GM12801 (cell line): Measurements from ENCODE around the gene LYPD3.

Experiments
- TF ChIP-seq, protein P1 (sequence below): IDR thresholded peaks from one replicate; pipeline ENCODE4 v1.5.1; 2011; ENCODE audit warnings: control low read depth; ENCODE audit not compliant: insufficient read length; ENCODE audit errors: extremely low read depth

The LYPD3 gene

DNA sequence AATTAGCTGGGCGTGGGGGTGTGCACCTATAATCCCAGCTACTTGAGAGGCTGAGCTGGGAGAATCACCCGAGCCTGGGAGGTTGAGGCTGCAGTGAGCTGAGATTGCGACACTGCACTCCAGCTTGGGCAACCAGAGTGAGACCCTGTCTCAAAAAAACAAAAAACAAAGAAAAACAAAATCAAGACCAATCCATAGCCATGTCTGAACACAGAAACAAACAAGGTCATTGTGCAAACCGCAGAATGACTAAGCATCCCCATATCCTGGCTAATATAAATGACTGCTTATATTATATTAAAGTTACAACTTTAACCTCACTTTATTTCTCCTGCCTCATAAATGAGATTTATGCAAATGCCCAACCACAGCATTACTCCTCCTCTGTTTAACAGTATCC, 2.3 kb upstream of the LYPD3 start:
- TF ChIP-seq, protein P1, sequence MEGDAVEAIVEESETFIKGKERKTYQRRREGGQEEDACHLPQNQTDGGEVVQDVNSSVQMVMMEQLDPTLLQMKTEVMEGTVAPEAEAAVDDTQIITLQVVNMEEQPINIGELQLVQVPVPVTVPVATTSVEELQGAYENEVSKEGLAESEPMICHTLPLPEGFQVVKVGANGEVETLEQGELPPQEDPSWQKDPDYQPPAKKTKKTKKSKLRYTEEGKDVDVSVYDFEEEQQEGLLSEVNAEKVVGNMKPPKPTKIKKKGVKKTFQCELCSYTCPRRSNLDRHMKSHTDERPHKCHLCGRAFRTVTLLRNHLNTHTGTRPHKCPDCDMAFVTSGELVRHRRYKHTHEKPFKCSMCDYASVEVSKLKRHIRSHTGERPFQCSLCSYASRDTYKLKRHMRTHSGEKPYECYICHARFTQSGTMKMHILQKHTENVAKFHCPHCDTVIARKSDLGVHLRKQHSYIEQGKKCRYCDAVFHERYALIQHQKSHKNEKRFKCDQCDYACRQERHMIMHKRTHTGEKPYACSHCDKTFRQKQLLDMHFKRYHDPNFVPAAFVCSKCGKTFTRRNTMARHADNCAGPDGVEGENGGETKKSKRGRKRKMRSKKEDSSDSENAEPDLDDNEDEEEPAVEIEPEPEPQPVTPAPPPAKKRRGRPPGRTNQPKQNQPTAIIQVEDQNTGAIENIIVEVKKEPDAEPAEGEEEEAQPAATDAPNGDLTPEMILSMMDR: no peak

DNA sequence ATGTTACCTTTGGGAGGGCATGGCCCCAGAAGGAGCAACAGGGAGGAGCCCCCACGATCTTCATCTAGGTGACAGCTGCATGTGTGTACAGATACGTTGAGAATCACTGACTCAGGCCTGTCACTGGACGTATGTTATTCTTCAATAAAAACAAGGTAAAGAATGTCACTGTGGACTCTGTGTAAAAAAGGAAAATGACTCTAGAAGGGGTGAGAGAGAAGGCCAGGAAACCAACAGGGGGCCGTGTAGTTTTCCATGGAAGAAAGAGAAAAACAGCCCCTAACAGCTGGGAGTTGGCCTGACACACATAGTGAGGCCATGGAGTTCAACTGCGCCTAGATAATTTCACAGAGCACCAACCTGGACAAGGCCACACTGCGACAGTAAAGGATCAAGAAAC, 1.9 kb upstream of the LYPD3 start:
- TF ChIP-seq, protein P1: no peak

DNA sequence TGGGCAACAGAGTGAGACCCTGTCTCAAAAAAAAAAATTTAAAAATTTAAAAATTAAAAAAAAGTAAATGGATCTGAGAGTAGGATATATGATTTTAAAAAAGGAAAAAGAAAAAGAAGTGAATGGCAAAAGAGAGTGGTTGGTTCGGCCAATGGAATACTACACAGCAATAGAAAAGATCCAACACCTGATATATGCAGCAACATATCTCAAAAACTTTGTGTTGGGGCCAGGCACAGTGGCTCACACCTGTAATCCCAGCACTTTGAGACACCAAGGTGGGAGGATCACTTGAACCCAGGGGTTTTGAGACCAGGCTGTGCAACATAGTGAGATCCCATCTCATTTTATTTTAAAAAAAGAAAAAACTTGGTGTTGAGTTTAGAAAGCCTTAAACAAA, 1.4 kb upstream of the LYPD3 start:
- TF ChIP-seq, protein P1: no peak

DNA sequence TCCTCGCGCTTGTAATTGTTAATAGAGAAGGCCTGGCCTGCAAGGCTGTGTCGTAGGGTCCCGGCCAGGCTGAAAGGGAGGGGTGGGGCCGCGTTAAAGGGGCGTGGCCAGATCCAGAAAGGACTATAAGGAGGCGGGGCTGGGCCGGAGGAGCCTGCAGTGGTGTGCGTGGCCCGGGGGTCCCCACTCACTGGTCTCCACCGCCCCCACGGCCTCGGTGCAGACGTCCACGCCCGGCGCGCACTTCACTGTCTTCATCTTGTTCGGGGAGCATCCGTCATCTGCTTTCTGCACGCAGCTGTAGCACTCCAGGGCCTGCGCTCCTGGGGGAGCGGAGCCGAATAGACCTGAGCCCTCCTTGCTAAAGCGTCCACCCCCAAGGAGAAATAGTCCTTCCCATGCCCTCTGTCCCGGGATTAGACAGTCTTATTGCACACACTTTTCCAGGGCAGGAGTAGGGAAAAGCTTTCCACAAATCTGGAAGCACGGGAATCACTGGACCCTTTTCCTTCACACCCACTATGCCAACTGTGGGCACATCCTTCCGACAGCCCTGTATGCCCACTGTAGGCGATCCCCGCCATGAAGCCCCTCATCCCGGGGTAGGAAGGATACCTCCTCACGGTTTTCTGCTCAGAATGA, 1.2 kb downstream of the LYPD3 start:
- TF ChIP-seq, protein P1: no peak

DNA sequence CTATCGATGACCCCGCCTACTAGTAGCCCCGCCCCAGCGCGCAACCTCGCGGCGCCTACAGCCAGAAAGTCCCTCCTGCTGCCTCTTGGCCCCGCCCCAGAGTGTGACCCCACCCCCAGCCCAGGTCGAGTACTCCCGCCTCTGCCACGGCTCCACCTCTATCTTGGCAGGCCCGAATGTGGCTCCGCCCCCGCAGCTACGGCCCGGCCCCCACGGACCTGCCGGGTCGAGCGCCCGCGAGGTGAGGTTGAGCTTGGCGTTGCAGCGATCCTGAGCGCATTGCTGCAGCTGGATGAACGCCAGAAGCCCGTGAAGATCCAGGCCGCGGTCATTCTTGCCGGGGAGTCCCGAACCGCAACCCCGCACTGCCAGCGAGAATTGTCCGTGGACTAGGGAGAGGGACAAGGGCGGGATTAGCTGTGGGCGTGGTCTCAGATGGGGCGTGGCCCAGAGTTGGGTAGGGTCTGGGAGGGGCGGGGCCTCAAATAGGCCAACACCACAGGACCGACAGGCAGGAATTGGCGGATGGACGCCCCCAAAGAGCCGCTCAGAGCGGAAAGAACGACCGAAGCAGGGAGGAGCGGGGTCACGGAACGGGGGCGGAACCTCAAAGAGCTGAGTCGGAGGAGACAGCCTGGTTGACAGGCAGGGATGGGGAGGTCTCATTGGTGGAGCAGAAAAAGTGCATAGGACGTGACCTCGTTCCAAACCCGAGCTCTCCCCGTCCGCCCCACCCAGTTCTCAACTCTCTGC, 1.9 kb downstream of the LYPD3 start:
- TF ChIP-seq, protein P1: no peak

DNA sequence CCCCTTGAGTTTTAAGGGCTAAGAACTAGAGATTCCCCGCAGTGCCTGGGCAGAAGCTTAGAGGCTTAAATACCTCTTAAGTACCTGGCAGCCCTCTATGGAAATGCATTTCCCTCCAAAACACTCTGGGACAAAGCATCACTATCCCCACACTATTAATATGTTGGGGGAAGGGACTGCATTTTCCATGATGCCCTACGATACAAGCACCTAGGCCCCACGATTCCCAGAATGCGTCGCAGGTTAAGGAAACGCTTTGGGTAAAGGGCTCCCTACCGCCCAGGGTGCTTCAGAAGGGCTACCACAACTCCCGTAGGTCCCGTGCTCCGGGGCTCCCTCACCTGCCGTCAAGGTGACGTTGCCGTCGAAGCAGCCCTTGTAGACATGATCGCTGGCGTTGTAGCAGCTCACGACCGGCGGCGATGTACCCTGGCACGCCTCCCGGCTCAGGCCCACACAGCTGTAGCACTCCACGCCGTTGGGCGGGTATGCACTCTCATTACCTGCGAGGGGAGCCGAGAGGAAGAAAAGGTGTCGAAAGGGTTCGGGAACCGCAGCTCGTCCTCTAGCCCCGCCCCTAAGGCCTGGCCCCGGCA, 2.5 kb downstream of the LYPD3 start:
- TF ChIP-seq, protein P1: no peak

DNA sequence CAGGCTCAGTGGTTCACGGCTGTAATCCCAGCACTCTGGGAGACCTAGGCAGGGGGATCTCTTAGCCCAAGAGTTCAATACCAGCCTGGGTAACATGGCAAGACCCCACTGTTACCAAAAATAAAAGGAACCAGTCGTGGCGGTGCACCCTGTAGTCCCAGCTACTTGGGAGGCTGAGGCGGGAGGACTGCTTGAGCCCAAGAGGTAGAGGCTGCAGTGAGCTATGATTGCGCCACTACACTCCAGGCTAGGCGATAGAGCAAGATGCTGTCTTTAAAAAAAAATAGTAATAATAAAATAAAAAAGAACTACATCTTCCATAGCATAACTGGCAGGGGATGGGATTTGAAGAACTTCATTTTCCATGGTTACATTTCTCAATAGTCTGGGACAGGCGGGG, 3.0 kb downstream of the LYPD3 start:
- TF ChIP-seq, protein P1: no peak
